DOHH2 (cell line): ENCODE measurements around the gene ACADL.

Experiments used
- H3F3A ChIP-seq: fragments of 200-600 bp; sonication (generic), shearing (Covaris generic); 2 replicates; pipeline ENCODE4 v1.6.0; 2016; ENCODE audit warnings: antibody characterized with exemption, mild to moderate bottlenecking; ENCODE audit not compliant: control insufficient read depth, insufficient read depth
- H3K27ac ChIP-seq: fragments of 200-600 bp; sonication (generic); 2 replicates; pipeline ENCODE4 v1.5.1; 2014; ENCODE audit warnings: low read depth, mild to moderate bottlenecking, low read length, moderate library complexity
- H3K27me3 ChIP-seq: fragments of 200-600 bp; sonication (generic); 2 replicates; pipeline ENCODE4 v1.6.1; 2014; ENCODE audit warnings: mild to moderate bottlenecking, low read length, mixed read lengths; ENCODE audit not compliant: control insufficient read depth
- H3K36me3 ChIP-seq: fragments of 200-600 bp; sonication (generic); 2 replicates; pipeline ENCODE4 v1.6.1; 2014; ENCODE audit warnings: mild to moderate bottlenecking, low read length, moderate library complexity, mixed read lengths; ENCODE audit not compliant: control insufficient read depth
- H3K4me1 ChIP-seq: fragments of 200-600 bp; sonication (generic); 2 replicates; pipeline ENCODE4 v1.6.1; 2014; ENCODE audit warnings: mild to moderate bottlenecking, low read length, mixed read lengths; ENCODE audit not compliant: control insufficient read depth
- H3K4me2 ChIP-seq: fragments of 200-600 bp; sonication (generic); 2 replicates; pipeline ENCODE4 v1.6.0; 2014; ENCODE audit warnings: mild to moderate bottlenecking, low read length, moderate library complexity
- H3K4me3 ChIP-seq: fragments of 200-600 bp; sonication (generic); 2 replicates; pipeline ENCODE4 v1.5.1; 2014; ENCODE audit warnings: mild to moderate bottlenecking, low read length, mixed read lengths
- H3K79me2 ChIP-seq: fragments of 200-600 bp; sonication (generic); 2 replicates; pipeline ENCODE4 v1.6.1; 2014; ENCODE audit warnings: mild to moderate bottlenecking, low read length, mixed read lengths; ENCODE audit not compliant: control insufficient read depth
- H3K9me2 ChIP-seq: fragments of 200-600 bp; sonication (generic); replicated peaks from 2 replicates; pipeline ENCODE4 v1.6.1; 2014; ENCODE audit warnings: mild to moderate bottlenecking, low read length, mixed read lengths; ENCODE audit not compliant: control insufficient read depth
- H3K9me3 ChIP-seq: fragments of 200-600 bp; sonication (generic); 2 replicates; pipeline ENCODE4 v1.6.1; 2014; ENCODE audit warnings: antibody characterized with exemption, low read length, mixed read lengths; ENCODE audit not compliant: control insufficient read depth, insufficient read depth
- H4K20me1 ChIP-seq: fragments of 200-600 bp; sonication (generic); 2 replicates; pipeline ENCODE4 v1.6.0; 2014; ENCODE audit warnings: low read depth, mild to moderate bottlenecking, antibody characterized with exemption, low read length, moderate library complexity; ENCODE audit not compliant: control insufficient read depth, insufficient read depth
- CTCF ChIP-seq: fragments of 200-600 bp; sonication (generic); IDR thresholded peaks from one replicate; pipeline ENCODE4 v1.5.1; 2014; ENCODE audit warnings: antibody characterized with exemption, mild to moderate bottlenecking, low read depth, low read length; ENCODE audit not compliant: poor library complexity, severe bottlenecking
- EZH2phosphoT487 ChIP-seq: fragments of 200-600 bp; sonication (generic); IDR thresholded peaks from 2 replicates; pipeline ENCODE4 v1.6.1; 2017; ENCODE audit warnings: borderline replicate concordance, mild to moderate bottlenecking, antibody characterized with exemption, low read length, moderate library complexity, mixed read lengths

The ACADL gene

DNA sequence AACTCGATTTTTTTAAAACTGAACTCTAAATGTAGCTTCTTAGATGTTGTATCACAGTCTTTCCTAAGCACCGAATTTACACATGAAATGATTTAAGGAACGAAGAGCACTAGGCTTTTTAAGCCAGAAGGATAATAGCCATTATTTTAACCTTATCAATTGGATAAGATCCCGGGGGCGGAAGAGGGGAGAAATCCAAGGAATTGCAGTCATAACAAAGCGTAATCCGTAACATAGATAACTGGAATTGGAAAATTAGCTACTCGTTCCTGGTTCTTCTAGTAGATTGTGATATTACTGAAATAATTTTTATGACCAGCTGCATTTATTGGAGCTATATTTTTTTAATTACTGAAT, 53.0 kb downstream of the ACADL start:
- TF ChIP-seq CTCF = no peak
- H3K27ac ChIP-seq = peak overlapping the region; percentile 88

GRCh38 chr2:210171309-210172218, 53.7 kb downstream of the ACADL start, which contains the start of gene KANSL1L:
Gene KANSL1L, minus strand, starts transcription at chr2:210171409. Its CDS starts 16,827 bp downstream, at chr2:210154582.
- Histone ChIP-seq H3K27me3 (no peaks in the 10 kb centered on the region), H3K4me3 (peak within 1 kb of the TSS; percentile 81), H3F3A (no peaks in the 10 kb centered on the region; the same call in none of the 2 replicates), H3K27ac (peak within 1 kb of the TSS; percentile 88), H3K36me3 (0 out of 2 replicates have a peak, but pooled peaks cover 5% of the 10 kb centered on the region), H4K20me1 (no peaks in the 10 kb centered on the region), H3K79me2 (peaks cover 35% of the 10 kb centered on the region), H3K4me2 (peak within 1 kb of the TSS; percentile 92), H3K4me1 (peaks cover 27% of the 10 kb centered on the region), H3K9me2 (no peaks in the 10 kb centered on the region), H3K9me3 (no peaks in the 10 kb centered on the region)
- TF ChIP-seq CTCF (no peak), EZH2phosphoT487 (no peak)

More for the DNA sequence above, 53.0 kb downstream of the ACADL start:
- H3K9me3 ChIP-seq = no peaks in the 10 kb centered on the region
- peak overlapping the region; percentile 92 for H3K4me2 ChIP-seq
- H3K9me2 ChIP-seq = no peaks in the 10 kb centered on the region
- H3K4me1 ChIP-seq = peaks cover 27% of the 10 kb centered on the region
- H3K36me3 ChIP-seq = 0 out of 2 replicates have a peak, but pooled peaks cover 5% of the 10 kb centered on the region
- H3K79me2 ChIP-seq = peaks cover 31% of the 10 kb centered on the region
- no peaks in the 10 kb centered on the region; the same call in none of the 2 replicates for H3F3A ChIP-seq
- H3K27me3 ChIP-seq = no peaks in the 10 kb centered on the region
- H4K20me1 ChIP-seq = no peaks in the 10 kb centered on the region
- H3K4me3 ChIP-seq = peak overlapping the region; percentile 81

DNA sequence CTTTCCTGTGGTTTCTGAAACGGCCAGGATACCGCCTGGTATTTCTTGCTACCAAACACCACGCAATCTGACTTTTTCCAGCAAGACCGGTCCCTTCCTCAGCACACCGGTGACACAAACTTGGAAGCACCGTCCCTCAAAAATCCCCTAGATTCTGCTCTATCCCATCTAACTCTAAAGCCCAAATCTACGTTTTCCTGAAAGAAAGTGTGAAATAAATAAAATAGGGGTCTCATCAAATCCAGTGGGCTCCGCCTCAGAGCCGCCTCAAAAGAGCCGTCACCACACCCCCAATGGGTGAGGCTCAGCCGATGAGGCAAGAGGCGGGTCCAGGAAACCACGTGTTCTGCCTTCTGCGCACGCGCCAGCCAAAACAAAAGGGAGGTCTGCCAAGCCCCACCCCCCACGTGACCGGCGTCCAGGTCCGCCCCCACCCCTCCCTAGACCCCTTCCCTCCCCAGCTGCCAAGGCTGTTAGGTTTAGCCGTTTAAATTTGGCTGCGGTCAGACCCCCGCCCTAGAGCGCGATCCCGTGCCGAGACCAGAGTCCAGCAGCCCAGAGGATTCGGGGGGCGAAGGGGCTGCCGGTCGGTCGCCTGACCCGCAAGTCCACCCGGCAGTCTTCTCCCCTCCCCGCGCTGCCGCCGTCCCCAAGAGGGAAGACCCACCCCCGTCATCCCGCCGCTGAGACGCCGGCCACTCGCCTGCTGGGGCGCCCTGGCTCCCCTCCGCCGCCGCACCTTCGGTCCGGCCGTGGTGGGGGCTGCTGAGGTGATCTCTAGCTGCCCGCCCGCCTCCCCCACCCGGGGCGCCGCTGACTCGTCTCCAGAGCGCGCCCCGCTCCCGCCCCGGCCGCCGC, 54.6 kb downstream of the ACADL start:
- Histone ChIP-seq H3F3A (no peaks in the 10 kb centered on the region; the same call in 1 of the 2 replicates), H3K79me2 (peaks cover 40% of the 10 kb centered on the region), H3K4me3 (peak overlapping the region; percentile 81), H3K9me3 (no peaks in the 10 kb centered on the region), H4K20me1 (no peaks in the 10 kb centered on the region), H3K4me1 (peaks cover 27% of the 10 kb centered on the region), H3K27me3 (no peaks in the 10 kb centered on the region), H3K27ac (peak overlapping the region; percentile 79), H3K9me2 (no peaks in the 10 kb centered on the region), H3K4me2 (peak overlapping the region; percentile 84), H3K36me3 (0 out of 2 replicates have a peak, but pooled peaks cover 5% of the 10 kb centered on the region)
- TF ChIP-seq CTCF (no peak), EZH2phosphoT487 (no peak)
